Posterior vena cava (tissue), 2 donors: Measurements from ENCODE around the gene GJD3. TPM values are rescaled to one million over a fixed set of nuclear protein-coding genes. Genes with fewer than 3 reads are reported as not detected.

Experiments
- DNase-seq: peaks from one replicate; pipeline ENCODE4 v3.0.0-alpha.2; 2020; ENCODE audit warnings: low spot score
- intact Hi-C, 2 donors: fragments of 100-400 bp; cut with DNase I; formaldehyde crosslinking; loops; one replicate each; pipeline versions ENCODE4 v1.14.1 to v1.14.2; 2022 to 2023
- total RNA-seq, 2 donors: library from RNA; stranded (reverse); fragmentation: NEBNext Ultra II Directional; extraction: Animal tissue kit (Norgen Biotek cat#: 25700); gene quantifications; one replicate each; pipeline ENCODE4 v1.2.1, GENCODE V29; 2021
- donor health status: DM: yes; HTN: yes; CAD: no.
- donor health status: DM: yes; HTN: yes; CAD: no.

GJD3 gene
- total RNA-seq, 2 donors from 2014 or later, result 0.79 to 1.00 TPM

- DNase-seq, result peak; percentile 83
- intact Hi-C loops, result loop anchor here in 1 of 2 donors (10.0 kb wide), 1 partner anchor 141 kb away; the partner anchor contains the start of gene WIPF2
These were observed 8.5 kb downstream of the GJD3 start for GRCh38 chr17:40355804-40356758.

- intact Hi-C loops, result loop anchor here in 1 of 2 donors (10.0 kb wide), 1 partner anchor 140 kb away; the partner anchor contains the start of gene WIPF2
- DNase-seq, result peak; percentile 93
These were observed 9.3 kb downstream of the GJD3 start for GRCh38 chr17:40355123-40355803.

DNA sequence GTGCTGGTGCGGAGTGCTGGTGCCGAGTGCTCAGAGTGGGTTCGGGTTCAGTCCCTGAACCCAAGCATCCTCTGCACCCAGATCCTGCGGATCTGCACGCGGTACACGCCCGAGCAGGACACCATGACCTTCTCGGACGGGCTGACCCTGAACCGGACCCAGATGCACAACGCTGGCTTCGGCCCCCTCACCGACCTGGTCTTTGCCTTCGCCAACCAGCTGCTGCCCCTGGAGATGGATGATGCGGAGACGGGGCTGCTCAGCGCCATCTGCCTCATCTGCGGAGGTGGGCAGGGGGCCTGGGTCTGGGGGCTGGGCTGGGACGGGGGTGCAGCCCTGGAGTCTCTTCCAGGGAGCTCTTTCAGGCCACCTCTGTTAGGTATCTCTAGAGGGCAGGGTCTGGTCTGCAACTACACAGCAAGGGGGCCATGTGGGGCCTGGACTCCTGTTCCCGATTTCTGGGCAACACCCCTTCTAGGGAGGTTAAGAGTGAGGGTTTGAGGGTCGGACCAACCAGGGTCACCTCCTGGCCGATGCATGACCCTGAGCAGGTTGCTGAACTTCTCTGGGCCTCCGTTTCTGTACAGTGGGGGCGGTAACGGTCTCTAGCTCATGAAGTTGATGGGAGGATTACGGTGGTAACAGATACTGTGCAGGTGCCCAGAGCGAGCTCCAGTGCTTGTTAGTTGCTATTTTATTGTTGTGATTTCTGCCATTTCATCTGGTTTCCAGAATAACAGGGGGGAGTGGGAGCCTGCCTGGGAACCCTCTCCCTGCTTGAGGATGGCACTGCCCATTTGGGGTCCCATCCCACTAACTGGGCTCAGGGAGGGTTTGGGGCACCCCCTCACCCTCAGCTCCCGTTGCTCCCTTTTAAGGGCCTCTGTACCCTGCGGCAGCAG lies 10.1 kb downstream of the GJD3 start:
- DNase-seq, result no peak
- intact Hi-C loops, result loop anchor here in 1 of 2 donors (10.0 kb wide), 1 partner anchor 140 kb away; the partner anchor contains the start of gene WIPF2

GRCh38 chr17:40352779-40353394 lies 11.7 kb downstream of the GJD3 start:
- intact Hi-C loops, result loop anchor here (2.0 to 10.0 kb wide), 2 partner anchors 46 to 138 kb away; partner anchors contain the start of gene WIPF2 (in 1 of the 2)
- DNase-seq, result no peak

DNA sequence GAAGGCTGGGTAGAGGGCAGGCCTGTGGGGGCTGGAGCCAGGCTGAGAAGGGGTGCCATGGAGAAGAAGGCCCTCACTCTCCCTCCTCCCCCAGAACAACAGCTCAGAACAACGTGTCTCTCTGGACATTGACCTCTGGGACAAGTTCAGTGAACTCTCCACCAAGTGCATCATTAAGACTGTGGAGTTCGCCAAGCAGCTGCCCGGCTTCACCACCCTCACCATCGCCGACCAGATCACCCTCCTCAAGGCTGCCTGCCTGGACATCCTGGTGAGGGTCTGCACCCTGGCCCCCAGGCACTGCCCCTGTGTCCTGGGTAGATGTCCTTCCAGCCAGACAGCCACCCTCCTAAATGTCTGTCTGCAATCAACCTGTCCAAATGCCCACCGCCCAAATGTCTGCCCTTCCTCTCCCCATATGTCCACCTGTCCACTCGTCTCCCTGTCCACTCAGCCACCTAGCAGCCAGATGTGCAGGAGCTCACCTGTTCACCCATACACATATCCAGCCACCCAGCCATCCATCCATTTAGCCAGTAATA lies 12.2 kb downstream of the GJD3 start:
- intact Hi-C loops, result loop anchor here (2.0 to 10.0 kb wide), 2 partner anchors 46 to 138 kb away; partner anchors contain the start of gene WIPF2 (in 1 of the 2)
- DNase-seq, result no peak

- no peak for DNase-seq
- intact Hi-C loops, result loop anchor here (2.0 to 10.0 kb wide), 2 partner anchors 45 to 137 kb away; partner anchors contain the start of gene WIPF2 (in 1 of the 2)
These were observed 12.9 kb downstream of the GJD3 start for GRCh38 chr17:40351359-40352236.

- no peak for DNase-seq
- intact Hi-C loops, result loop anchor here in 1 of 2 donors (2.0 to 10.0 kb wide), 2 partner anchors 44 to 136 kb away; partner anchors contain the start of gene WIPF2
These were observed 13.7 kb downstream of the GJD3 start for GRCh38 chr17:40350689-40351358.

DNA sequence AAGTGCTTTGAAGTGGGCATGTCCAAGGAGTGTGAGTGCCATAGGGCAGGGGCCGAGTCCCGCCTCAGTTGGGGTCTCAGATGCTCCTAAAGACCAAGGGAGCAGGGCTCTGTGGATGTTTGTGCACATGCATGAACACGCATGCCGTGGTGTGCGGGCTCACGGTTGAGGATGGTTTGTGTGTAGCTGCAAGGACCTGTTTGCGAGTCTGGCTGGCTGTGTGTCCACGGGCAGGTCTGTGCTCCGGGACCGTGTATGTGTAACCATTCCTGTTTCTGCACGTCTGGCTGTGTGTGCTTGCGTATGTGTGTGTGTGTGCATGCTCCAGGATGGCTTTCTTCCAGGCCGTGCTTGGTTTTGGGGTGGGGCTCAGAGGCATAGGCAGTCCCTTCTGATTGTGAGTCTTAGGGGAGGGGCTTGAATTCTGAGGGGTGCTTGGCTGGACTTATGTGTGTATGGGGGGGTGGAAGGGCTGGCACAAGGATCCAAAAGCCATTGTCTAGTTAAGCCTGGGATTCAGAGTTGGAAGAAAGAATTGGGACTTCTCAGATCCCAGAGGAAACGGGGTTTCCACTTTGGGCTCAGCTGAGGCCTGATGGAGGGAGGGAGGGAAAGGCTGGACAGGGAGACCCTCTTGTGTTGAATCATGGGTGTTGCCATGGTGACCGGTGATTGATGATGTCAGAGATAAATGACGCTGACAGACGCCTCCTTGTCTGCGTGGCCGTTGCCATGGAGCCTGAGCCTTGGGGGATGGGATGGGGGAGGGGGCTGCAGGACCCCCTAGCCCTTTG lies 14.4 kb downstream of the GJD3 start:
- intact Hi-C loops, result loop anchor here in 1 of 2 donors (2.0 to 10.0 kb wide), 2 partner anchors 43 to 135 kb away; partner anchors contain the start of gene WIPF2

GRCh38 chr17:40349477-40349894 lies 15.1 kb downstream of the GJD3 start:
- intact Hi-C loops, result no loop called here
- no peak for DNase-seq

More for the DNA sequence above, 14.4 kb downstream of the GJD3 start:
- no peak for DNase-seq

GRCh38 chr17:40348562-40349476 lies 15.7 kb downstream of the GJD3 start:
- intact Hi-C loops, result no loop called here
- no peak for DNase-seq

DNA sequence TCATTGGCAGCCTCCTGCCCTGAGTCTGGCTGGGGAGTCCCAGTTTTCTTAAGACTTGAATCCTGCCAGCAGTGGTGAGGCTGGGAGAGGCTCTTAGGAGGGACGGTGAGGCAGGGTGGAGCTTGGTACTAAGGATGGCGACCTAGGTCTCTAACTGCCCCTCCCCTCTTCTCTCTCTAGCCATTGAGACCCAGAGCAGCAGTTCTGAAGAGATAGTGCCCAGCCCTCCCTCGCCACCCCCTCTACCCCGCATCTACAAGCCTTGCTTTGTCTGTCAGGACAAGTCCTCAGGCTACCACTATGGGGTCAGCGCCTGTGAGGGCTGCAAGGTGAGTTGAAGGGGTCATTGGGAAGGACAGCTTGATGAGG lies 16.4 kb downstream of the GJD3 start:
- intact Hi-C loops, result no loop called here
- DNase-seq, result no peak

GRCh38 chr17:40347319-40348135 lies 17.0 kb downstream of the GJD3 start:
- intact Hi-C loops, result loop anchor here in 1 of 2 donors (2.0 kb wide), 1 partner anchor 39 kb away; the partner anchor contains the start of gene RARA
- no peak for DNase-seq

DNA sequence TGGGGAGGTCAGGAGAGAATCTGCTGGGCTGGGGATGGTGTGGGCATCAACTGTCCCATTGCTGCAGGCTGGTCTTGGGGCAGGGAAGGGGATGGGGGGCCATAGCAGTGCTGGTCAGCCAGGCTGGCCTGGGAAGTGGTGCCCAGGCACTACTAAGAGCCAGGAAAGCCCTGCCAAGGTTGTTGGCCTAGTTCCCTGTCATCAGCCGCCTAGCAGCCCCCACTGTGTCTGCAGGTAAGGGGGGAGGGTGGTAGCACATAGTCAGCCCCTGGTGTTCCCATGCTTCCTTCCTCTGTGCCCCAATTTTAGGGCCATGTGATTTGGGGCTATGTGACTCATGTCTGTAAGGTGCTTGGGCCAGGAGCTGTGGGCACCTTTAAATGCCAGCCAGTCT lies 17.8 kb downstream of the GJD3 start:
- intact Hi-C loops, result loop anchor here in 1 of 2 donors (2.0 kb wide), 1 partner anchor 38 kb away; the partner anchor contains the start of gene RARA
- no peak for DNase-seq
